HG02938 (cell line): ENCODE results near the gene DSN1.
"Not testable (repeated sequence)": the region's sequence is repeated elsewhere in the genome, so short reads cannot be mapped to it uniquely, and the experiment has no call there.

Experiments used
- ATAC-seq: cut with Tn5 transposase; IDR thresholded peaks from one replicate; pipeline ENCODE4 v1.9.1; 2021; ENCODE audit warnings: mild to moderate bottlenecking, moderate library complexity; ENCODE audit not compliant: unreplicated experiment

Gene DSN1, protein sequence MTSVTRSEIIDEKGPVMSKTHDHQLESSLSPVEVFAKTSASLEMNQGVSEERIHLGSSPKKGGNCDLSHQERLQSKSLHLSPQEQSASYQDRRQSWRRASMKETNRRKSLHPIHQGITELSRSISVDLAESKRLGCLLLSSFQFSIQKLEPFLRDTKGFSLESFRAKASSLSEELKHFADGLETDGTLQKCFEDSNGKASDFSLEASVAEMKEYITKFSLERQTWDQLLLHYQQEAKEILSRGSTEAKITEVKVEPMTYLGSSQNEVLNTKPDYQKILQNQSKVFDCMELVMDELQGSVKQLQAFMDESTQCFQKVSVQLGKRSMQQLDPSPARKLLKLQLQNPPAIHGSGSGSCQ

DNA sequence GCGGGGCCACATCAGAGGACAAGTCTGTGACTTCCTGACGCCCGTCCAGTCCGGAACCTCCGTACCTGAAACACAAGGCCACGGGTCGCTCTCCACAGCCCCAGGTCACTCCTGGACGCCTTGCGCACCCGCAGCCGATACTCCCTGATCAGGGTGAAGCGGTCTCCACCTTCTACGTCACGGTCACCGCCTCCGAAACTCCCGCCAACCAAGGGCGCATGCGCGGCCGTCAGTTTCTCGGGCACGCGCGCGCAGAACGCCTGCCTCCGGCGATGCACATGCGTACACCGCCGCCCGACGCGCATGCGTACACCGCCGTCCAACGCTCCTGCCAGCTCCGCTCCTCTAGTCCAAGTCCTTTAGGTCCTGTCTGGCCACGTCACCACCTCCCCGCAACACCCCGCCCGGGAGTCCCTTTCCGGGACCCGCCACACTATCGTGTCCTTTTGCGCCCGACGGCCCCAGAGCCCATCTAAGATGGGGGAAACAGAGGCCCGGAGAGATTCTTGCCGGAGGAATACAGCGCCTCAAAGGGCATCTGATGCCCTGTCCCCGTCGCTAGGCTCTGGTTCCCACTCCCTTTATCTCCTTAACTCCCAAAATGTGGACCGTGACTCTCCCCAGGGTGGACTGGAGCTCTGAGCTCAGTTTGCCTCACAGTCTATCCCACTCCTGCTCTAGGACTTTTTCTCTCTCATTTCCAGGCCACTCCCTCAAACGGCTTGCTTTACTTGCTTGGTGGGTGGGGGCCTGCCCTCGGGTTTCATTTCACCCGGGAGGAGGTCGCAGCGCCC is at the start of gene DSN1:
Gene DSN1, minus strand, starts transcription at position 167 of the 794 bp plus-strand sequence. CDS start 2,305 bp downstream, outside the sequence.
- ATAC-seq, result peak; percentile 79

DNA sequence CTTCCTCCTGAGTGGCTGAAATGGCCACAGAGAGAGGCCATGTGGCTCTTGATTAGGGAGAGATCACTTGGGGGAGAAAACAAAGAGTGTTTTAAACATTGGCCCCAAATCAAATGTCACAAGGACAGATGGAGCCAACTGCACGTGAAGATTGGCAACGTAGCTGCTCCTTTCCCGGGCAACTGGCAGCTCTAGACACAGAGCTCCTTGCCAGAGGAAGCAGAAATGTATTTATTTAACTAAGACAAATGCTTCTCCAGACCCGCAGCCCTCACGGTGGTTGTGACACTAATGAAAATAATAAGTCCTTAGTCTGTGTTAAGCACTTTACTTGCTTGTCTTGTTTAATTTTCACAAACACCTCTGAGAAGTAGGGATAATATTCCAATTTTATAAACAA is 49.6 kb upstream of the DSN1 start:
- ATAC-seq, result no peak

DNA sequence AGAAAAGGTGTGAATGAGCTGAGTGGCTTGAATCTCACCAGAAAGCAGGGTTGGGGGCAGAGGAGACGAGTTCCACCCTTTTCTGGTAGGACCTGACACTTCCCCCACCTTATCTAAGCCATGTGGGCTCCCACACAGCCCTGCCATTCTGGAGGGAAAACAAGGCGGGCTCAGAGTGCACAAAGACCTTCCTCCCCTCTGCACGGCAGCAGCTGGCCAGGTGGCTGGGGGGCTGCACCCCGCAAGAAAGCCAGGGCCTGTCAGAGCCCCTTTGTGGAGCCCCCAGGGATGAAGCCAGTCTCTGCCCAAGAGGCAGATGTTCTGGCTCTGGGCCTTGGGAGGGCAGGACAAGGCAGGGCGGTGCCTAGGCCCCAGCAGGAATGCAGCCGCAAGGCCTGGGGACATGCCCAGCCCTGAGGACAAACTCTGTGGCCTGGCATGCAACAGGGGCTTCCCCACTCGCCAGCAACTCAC is 48.4 kb upstream of the DSN1 start:
- ATAC-seq, result no peak

DNA sequence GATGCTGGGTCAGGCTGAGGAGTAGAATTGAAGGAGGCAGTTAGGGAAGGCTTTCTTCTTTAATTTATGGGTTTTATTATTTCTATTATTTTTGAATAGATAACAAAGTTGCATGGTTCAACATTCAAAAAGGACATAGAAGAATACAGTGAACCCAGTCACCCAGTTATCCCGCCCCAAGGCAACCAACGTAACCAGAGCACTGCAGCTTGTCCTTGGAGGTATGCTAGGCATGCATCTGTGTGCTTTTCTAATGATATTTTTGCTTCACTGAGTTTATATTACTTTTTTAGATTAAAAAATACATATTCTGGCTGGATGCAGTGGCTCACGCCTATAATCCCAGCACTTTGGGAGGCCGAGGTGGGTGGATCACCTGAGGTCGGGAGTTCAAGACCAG is 47.4 kb upstream of the DSN1 start:
- ATAC-seq, result no peak

DNA sequence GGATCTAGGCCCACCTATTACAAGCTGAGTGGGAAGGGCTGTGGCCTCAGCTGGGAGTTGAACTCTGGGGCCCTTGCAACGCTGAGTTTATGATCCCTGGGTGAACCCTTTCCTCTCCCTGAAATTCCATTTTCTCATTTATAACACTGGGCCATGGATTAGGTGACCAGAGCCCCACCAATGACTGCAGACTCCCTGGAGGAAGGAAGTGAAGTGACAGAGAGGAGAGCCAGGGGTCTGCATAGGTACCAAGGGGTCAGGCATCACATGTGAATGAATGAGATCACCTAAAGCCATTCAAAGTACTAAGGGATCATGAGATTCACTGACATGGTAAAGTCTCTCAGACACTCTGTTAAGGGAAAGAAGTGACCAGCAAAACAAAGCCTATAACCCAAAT is 46.5 kb upstream of the DSN1 start:
- no peak for ATAC-seq

DNA sequence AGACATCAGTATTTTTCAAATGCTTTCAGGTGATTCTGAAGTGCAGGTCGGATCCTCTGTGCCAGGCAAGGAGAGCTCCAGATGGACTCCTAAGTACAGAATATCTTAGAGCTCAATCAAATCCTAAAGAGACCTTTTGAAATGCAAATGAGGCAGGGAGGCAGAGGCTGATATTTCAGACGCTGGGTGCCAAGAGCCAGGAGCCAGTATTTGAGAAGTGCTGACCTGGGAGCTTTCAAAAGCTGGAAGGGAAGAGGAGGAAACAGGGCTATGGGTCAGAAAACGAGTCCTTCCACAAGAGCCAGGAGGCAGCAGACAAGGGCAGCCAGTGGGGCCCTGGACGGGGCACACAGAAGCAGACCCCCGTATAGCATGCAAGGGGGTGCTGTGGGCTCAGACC is 46.1 kb upstream of the DSN1 start:
- no peak for ATAC-seq

DNA sequence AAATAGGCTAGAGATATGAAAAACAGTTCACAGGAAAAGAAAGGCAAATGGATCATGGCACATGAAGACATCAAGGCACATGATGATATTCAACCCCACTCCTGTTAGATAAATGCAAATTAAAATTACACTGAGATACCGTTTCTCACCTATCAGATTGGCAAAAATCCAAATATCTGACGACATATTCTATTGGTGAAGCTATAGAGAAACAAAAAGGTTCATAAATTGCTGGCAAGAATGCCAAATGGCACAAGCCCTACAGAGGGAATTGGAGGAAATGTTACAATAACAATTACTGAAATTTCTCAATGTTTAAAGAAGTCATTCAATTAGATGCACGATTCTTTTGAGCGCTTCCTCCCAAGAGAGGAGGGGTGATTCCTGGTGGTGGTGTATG is 45.3 kb upstream of the DSN1 start:
- no peak for ATAC-seq

DNA sequence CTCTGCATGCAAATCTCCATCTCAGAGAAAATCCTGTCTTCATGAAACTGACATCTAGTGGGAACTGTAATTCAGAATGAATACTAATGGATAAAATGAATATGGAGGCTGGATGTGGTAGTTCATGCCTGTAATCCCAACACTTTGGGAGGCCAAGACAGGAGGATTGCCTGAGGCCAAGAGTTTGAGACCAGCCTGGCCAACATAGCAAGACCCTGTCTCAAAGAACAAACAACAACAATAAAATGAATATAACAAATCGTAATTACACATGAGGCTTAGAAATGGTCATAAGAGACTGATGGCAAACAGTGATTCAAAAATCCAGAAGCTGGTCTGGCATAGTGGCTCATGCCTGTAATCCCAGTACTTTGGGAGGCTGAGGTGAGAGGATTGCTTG is 44.6 kb upstream of the DSN1 start:
- no peak for ATAC-seq

DNA sequence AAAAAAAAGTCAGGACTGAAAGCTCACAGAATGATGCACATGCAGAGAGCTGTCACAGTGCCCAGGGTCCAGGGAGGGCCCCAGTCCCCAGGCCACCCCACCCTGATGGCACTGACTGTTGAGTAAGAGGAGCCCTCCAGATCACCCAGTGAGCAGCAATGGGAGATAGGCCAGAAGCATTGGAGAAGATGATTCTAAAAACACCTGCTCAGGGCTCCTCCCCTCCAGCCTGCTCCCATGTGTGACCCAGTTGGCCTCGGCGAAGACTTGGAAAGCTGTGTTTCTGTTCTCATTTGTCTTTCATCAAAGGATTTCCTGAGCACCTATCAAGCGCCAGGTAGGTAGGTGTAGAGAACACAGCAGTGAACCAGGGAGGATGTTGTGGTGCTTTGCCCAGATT is 43.9 kb upstream of the DSN1 start:
- ATAC-seq, result no peak

DNA sequence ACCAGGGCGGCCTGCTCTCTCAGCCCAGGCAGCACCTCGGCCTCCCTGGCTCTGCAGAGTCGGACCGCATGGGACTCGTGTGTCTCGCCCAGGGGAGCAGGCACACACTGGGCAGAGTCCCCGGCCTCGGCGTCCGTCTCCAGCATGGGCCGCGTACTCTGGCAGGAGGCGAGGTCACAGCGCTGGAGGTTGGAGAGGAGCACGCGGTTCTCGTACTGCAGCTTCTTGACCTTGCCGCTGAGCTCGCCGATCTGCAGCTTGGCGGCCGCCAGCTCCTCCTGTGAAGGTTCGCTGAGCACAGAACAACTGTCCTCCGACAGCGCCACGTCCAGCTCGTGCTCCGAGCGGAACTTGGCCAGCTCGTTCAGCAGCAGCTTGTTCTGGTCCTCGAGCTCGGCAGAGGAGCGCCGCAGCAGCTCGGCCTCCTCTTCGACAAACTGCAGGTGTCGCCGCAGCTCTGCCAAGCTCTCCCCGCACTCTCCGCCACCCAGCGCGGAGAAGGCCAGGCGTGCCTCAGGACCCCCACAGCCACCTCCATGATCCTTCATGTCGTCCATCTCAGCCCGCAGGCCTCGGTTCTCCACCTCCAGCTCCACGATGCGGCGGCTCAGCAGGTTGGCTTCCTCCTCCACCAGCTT is 42.0 kb upstream of the DSN1 start:
- ATAC-seq, result no peak

DNA sequence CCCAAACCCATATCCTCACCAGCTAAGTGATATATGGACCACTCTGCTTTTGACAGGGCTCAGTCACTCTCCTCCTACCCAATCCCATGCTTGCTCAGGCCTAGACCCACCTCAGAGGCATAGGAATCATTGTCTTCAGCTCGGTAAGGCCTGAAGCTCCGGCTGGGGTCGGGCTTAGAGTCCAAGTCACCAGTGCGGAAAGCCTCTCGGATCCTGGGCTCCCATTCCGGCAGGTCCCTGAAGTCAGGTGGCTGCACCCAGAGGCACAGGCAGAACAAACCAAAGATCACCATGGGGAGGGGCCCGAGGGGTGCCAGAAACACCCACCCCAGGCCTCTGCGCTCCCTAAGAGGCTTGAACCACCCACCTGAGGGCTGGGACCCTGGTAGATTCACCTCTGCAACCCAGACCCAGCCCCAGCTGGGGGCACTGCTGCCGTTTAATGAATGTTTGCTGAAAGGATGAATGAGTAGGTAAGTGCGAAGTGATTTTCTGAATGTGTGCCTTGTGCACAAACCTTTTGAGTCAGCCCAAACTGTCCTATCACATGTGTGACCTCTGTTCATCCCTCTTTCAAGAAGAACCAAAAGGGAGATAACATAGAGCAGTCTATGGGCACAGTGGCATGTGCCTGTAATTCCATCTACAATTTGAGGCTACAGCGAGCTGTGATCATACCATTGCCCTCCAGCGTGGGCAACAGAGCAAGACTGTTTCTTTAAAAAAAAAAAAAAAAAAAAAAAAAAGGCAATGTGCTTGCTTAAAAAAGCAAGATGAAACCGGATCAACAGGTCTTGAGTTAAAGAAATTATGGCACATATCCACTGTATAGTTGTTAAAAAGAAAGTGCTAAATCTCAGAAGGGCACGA is 39.3 kb upstream of the DSN1 start:
- ATAC-seq, result no peak

DNA sequence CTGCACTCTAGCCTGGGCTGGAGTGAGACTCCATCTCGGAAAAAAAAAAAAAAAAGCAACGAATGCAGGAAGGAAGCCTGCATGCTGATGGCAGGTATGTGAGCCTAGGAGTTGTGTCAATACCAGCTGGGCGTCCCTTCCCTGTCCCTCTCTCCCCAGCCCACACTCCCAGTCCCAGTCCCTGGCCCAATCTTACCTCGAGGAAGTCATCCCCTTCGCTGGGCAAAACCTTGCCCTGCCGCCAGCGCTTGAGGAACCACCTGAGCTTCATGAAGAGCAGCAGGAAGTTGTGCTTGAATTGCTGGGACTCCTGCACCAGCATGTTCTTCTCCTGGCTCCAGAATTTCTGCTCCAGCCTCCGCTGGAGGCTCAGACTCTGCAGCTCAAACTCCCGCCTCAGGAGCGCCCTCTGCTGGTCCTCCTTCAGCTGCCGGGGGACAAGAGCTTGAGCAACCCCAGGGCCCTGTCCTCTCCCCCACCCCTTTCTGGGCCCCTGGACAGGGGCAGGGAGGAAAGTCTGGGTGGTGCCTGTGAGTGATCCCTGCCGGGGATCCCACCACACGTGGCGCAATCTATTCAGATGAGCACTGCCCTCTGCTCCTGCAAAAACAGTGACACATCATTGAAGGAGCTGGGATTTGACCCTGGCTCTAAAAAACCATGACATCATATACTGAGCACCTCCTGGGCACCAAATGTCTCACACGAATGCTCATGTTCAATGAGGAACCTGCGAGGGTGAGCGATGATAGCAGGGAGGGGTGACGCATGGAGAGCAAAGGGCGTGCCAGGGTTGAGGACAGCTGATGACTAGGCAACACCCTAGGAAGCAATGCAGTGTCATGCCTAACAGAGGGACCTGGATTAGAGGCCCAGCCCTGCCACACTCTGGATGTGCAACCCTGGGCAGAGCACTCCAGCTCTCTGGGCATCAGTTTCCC is 35.0 kb upstream of the DSN1 start:
- no peak for ATAC-seq

DNA sequence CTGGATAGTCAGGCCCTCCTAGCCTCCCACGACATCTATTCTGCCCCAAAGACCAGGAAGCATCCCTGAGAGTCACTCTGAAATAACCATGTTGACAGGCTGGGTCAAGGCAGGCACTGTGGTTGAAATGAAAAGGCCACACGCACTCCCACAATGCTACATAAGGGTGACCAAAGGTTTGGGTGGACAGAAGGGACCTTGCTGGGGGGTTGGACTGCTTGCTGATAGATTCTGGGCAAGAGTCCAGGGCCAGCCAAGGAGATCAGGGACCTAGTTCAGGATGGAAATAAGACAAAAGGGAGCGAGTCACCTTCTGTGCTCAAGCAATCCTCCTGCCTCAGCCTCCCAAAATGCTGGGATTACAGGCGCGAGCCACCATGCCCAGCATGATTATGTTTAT is 32.5 kb upstream of the DSN1 start:
- no peak for ATAC-seq

DNA sequence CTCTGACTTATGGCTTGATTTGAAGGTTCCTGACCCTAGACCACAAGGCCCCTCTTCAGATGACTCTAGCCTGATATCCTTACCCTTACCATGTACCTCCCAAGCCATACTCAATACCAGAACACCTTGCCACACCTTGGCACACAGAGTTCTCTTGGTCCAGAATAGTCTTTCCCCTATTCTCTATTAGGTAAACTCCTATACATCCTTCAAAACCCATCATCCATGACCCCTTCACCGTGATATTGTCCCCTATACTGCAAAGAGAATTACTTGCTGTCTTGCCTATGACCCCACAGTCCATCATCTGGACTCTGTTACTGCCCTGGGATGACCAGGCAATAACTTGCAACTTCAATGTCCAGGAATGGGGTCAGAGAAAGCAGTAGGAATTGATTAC is 31.8 kb upstream of the DSN1 start:
- ATAC-seq, result no peak

DNA sequence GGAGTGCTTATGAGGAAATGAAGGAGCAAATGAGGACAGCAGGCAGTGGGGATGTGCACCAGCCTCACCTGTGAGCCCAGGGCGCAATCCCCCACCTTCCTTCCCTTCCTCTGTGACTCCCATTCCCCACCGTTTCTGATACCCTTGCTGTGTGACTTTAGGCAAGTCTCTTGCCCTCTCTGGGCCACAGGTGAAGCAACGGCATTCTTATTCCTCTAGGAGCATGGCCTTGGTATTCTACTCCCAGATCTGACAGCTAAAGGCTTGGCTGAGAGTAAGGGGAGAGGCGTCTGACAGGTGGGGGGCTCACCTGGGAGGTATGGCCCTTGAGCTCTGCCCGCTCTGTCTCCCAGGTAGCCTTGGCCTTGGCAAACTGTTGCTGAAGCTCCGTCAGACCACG is 30.9 kb upstream of the DSN1 start:
- ATAC-seq, result no peak

DNA sequence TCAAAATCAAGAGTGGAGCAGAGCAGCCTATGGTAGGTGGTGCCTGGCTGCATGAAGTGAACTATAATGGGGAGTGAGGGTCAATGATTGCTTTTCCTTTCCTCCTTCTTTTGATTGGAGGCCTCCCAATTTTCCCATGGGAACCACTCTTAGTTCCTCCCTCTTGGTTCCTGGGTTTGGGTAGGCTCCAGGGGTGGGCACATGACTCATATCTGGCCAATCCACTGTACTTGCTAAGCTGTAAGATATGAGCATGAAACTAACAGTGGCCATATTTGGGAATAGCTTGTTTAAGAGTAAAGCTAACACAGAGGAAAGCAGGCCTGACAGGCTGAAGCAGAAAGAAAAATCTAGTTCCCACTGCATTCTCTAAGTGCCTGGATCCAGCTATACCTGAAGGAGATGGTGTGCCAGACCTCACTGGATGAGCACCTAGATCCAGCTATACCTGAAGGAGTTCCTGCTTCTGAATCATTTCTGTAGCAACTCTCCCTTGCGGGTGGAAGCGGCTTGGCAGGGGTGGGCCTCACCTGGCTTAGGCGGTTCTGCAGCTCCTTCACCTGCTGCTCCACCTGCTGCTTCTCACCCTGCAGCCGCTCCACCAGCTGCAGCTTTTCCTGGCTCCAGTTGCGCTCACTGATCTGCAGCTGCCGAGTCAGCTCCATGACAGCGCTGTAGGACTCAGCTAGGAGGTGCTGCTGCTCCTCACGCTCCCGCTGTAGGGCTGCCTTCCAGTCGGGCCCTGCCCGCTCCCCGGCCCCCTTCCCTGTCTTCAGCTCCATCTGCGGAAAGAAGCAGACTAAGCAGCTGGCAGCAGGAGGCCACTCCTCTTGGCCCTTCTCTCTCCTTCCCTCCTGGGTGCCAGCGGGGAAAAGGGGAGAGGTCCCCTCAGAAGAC is 29.0 kb upstream of the DSN1 start:
- ATAC-seq, result no peak

DNA sequence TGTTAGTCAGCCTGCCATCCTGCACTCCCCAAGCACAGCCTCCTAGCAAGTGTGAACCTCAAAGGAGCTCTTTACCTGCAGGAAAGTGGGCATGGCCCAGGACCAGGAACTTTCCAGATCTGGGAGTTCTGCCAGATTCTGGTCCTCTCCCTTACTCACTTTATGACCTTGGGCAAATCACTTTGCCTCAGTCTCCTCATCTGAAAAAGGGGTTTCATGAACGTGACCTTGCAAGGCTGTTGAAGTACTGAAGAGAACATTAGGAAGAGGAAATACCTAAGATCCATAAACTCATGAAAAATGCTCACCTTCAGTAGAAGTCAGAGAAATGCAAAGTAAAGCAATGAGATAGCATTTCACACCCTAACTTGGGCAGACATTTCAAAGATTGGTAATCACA is 26.8 kb upstream of the DSN1 start:
- no peak for ATAC-seq

DNA sequence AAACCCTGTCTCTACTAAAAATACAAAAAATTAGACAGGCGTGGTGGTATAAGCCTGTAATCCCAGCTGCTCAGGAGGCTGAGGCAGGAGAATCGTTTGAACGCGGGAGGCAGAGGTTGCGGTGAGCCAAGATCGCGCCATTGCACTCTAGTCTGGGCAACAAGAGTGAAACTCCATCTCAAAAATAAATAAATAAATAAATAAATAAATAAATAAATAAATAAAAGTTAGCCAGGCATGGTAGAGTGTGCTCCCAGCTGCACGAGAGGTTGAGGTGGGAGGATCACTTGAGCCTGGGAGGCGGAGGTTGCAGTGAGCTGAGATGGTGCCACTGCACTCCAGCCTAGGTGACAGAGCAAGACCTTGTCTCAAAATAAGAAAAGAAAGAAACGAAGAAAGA is 25.8 kb upstream of the DSN1 start:
- ATAC-seq, result not testable (repeated sequence)

DNA sequence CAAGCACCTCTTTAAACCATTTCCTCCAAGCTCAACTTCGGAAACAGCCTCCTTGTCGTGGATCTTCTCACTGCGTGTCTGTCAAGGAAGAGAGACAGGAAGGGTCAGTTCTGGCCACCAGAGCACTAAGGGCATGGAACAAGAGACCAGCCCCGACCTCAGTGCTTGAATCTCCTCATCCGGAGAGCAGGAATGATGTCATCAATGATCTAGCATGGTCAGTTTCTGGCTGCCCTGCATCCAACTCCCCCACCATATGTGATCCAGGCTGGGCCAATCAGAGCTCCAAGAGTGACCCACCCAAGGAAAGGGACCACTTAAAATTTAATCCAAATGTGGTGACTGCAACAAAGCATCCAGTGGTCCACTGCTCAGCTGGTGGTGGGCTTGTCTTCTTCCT is 23.3 kb upstream of the DSN1 start:
- ATAC-seq, result no peak
